HG03460 (cell line): ENCODE data around the gene ANKRD35.
"Not testable (repeated sequence)": the region's sequence is repeated elsewhere in the genome, so short reads cannot be mapped to it uniquely, and the experiment has no call there.

ENCODE experiments used
- ATAC-seq: cut with Tn5 transposase; IDR thresholded peaks from one replicate; pipeline ENCODE4 v1.9.1; 2021; ENCODE audit not compliant: unreplicated experiment

The ANKRD35 gene, protein sequence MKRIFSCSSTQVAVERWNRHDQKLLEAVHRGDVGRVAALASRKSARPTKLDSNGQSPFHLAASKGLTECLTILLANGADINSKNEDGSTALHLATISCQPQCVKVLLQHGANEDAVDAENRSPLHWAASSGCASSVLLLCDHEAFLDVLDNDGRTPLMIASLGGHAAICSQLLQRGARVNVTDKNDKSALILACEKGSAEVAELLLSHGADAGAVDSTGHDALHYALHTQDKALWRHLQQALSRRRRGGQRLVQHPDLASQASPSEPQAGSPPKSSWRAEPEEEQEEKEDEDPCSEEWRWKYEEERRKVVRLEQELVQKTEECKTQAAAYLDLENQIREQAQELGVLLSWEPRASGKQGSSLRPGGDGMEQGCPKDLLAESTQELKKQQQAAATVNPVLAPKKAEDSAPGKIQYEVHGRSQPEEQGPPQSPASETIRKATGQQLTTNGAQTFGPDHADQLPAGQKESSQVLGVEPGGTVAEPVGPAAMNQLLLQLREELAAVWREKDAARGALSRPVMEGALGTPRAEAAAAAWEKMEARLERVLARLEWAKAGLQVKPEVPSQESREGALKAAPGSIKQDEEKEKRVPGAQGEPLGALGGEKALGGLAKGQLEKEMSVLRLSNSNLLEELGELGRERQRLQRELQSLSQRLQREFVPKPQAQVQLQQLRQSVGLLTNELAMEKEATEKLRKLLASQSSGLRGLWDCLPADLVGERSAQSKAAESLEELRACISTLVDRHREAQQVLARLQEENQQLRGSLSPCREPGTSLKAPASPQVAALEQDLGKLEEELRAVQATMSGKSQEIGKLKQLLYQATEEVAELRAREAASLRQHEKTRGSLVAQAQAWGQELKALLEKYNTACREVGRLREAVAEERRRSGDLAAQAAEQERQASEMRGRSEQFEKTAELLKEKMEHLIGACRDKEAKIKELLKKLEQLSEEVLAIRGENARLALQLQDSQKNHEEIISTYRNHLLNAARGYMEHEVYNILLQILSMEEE

DNA sequence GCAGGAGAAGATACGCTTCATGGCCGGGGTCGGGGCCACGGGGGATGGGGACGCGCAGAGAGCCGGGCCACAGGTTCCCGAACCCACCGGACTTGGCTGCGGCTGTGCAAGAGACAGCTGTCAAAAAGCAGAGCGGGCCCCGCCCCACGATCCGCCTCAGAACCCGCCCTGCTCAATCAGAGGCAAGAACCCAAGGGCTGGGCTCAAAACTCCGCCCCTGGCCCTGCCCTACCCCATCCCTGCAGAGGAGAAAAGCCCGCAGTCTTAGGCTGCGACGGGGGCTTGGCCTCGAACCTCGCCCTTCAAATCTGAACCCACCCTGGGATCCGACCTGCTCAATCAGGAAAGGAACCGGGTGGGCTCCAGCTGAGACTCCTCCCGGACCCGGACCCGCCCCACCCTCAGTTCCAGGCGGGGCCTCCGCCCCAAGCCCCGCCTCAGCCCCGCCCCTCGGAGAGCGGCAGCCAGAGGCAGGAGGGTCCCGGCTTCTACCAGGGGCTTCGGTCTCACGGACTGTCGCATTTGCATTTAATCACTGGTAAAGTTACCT, at the start of gene ANKRD35:
TSS of gene ANKRD35 (minus strand) at position 129 of the 550 bp plus-strand sequence. CDS start at position 21, 108 bp downstream.
- ATAC-seq, result peak; percentile 100

GRCh38 chr1:145932522-145933009, 46.9 kb upstream of the ANKRD35 start:
- not testable (repeated sequence) for ATAC-seq

GRCh38 chr1:145927916-145928643, 42.4 kb upstream of the ANKRD35 start:
- ATAC-seq, result no peak

DNA sequence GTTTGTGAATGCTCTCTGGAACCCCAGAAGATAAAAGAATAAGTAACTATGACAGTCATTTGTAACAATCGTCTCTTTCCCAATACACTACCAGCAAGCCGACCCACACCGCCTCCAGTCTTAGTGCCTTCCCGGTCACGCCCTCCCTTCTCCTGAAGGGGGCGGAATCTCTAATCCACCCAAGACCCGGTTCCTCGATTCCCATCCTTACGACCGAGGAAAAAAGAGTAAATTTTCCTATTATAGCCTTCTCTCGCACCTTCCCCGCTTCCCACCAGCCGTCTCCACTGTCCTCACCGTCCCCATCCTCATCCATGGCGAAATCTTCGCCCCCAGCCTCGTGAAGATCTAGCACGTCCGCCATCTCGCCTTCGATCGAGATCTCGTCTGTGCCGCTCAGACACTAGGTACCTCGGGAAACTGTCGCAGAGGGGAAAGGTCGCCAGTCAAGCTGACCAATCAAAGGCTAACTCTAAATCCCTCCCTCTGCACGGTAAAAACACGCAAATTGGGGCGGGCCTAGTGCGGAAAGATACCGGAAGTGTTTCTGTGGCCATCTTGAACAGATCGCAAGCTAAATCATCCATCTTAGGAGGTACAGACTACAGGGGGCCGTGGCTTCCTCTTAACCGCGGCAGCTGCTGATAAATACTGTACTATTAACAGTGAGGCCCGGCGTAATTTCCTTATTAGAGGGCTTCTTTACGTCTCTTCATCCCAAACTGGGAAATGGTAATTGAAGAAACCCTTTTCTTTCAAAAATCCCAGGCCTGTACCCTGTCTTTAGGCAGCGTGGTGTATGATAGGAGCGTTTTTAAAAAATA, 41.6 kb upstream of the ANKRD35 start, which contains the start of gene RBM8A:
TSS of gene RBM8A (minus strand) at position 422 of the 824 bp plus-strand sequence. CDS start at position 364, 58 bp downstream.
- peak; percentile 95 for ATAC-seq

GRCh38 chr1:145926686-145927062, 41.0 kb upstream of the ANKRD35 start:
- ATAC-seq, result peak; percentile 7

DNA sequence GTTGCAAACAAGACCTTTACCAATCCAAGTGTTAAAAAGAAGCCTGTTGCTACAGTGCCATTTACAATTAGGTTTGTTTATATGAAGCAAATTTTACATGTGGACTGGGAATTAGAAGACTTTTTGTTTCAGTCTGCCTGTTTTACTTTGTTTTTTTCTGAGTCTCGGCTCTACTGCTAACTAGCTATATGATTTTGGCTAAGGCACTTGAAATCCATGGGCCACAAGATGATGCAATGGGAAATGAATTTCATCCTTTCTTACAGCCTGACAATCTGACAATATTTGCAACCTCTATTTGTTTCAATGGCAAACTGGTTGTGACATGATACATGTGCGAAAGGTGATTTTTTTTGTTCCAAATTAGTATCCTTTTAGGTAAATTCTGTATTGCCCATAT, 36.6 kb upstream of the ANKRD35 start:
- no peak for ATAC-seq

DNA sequence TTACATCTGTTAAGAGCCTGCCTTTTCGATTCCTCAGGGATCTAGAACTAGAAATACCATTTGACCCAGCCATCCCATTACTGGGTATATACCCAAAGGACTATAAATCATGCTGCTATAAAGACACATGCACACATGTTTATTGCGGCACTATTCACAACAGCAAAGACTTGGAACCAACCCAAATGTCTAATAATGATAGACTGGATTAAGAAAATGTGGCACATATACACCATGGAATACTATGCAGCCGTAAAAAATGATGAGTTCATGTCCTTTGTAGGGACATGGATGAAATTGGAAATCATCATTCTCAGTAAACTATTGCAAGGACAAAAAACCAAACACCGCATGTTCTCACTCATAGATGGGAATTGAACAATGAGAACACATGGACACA, 34.6 kb upstream of the ANKRD35 start:
- ATAC-seq, result not testable (repeated sequence)

GRCh38 chr1:145918992-145919939, 33.6 kb upstream of the ANKRD35 start:
- peak; percentile 83 for ATAC-seq

GRCh38 chr1:145918144-145918991, 32.7 kb upstream of the ANKRD35 start, which contains the start of gene PEX11B:
TSS of gene PEX11B (minus strand) at chr1:145918717. CDS start at chr1:145918688, 29 bp downstream.
- peak; percentile 76 for ATAC-seq

DNA sequence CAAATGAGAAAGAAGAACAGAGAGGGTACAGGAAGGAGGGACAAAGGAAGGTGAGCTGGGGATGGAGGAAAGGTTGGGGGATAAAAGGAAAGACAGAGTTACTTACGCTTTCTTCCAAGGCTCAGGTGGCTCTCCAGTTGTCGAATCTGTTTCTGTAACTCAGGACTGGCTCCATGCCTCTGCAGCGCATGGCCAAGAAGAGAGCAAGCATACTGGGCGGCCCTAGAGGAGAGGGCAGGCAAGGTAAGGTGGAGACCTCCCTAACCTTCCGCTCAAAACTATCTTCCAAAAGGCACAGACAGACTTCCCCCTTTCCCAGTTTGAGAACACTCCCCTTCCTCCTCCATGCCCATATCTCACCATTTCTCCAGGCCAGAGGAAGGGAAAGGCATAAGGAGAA, 31.9 kb upstream of the ANKRD35 start:
- ATAC-seq, result no peak

DNA sequence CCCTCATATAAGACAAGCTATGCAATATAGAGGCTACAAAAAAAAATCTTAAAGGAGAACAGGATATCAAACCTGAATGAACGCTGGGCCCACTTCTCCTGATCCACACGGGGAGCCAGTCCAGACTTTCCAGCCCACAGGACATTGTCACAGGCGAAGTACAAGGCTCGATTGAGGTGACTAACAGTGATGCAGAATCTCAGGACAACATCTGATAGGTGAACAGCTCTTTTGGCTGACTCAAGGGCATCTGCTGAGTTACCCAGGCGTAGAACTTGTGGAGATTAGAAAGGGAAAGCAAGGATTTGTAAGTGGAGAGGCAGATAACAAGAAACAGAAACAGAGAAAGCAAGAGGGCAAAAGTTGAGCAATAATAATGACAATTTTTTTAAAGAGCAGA, 31.1 kb upstream of the ANKRD35 start:
- ATAC-seq, result no peak

DNA sequence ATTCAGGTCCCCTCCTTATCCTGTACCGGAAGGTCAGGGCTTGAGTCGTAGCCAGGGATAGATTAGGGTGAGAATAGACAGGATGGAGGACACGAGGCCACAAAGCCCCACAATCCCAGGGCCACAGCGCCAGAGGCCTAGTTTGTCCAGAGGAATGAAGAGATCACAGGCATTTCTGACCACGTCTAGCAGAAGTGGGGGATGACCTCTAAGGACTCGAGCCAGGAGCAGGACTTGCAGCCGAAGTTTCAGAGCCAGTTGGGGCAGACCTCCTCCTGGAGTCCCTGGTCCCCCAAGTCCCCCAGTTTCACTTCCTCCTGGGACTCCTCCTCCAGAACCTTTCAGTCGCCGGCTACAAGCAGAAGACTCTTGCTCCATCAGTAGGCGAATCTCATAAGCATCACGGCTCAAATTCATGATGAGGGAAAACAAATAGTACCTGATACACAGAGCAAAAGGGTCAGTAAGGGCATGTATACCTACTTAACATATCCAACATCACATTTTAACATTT, 26.5 kb upstream of the ANKRD35 start:
- ATAC-seq, result no peak

DNA sequence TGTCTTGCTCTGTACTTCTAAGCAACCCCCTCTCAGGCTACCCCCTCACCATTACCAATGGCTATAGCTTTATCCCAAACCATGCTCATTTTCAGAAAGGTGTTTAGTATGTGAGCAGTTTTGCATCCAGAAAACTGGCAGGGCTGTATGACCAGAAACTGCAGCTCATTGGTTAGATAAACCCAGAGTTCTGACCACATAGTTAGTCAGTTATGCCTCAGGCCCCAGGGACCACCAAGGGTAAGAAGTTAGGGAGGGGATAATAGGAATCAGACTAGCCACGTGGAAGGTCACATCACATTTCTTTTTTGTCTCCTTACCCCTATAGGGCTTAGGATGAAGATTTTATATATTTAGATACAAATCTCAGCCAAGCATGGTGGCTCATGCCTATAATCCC, 23.0 kb upstream of the ANKRD35 start:
- ATAC-seq, result no peak

DNA sequence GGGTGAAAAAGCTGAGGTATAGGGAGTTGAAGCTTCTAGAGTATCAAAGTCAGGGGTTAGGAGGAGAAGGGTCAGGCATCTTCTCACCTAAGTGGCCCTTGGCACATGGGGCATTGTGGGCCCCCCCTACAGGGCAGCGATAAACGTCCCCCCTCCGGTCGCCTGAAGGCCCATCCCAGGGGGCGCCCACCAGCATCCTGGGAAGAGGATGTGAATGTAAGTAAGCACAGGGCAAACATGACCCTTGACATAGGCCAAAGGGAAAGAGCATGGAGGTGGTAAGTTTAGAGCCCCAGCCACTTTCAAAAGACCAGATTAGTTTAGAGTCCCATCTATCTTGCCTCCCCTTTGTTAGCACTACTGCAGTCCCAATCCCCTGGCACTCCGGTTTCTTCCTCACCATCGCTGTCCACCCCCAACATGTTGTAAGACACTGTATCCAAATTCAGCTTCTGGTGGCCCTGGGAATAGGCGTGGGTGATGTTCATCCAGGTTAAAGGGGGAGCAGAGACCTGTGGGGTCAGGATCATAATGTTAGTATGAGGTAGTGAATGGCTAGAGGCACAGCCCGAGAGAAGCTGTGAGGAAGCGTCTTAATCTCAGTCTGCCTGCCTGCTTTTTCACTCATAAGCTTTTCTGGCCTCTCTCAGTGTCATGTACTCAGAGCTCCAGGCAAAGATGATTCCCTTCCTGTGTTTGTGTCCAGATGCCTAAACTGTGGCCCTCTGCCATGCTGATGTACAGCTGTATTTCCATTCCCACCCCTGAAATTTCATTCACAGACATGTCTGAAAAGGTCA, 21.5 kb upstream of the ANKRD35 start:
- ATAC-seq, result no peak

DNA sequence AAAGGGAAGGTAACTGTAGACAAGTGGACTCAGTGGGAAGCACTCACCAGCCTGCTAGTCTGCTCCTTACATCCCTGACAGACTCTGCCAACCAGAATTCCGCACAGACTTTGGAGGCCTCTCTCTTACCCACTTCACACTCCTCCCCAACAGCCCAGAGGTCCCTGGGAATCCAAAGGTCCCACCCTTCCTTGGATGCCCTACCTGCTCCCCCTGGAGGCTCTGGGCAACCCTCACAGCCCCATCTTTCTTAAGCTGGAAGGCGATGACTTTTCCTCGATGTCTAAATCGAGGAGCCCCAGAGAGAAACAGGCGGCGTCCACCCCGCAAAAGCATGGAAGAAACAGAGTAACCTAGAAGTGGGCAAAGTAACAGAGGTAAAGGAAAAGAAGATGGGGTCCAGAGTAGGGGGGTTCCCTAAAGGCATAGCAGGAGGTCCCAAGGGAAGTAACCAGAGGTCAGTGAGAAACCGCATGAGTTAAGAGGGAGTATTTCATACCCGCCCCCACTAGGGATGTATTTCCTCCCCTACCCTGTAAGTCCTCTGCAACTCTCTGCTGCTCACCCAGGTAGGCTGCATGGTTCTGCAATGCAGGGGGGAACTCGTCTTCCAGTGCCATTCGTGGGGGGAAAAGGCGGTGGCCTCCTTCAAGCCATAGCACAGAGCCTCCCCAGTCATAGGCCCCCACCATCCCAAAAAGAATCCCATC, 15.8 kb upstream of the ANKRD35 start:
- ATAC-seq, result no peak

GRCh38 chr1:145898756-145899155, 13.1 kb upstream of the ANKRD35 start:
- ATAC-seq, result no peak
